NCI-H2081 (cell line): Measurements from ENCODE around the gene SC5D.

ENCODE experiments used
- DNase-seq, 2 experiments: peaks; one replicate each; lab custom pipeline; 2025; lab: John Stamatoyannopoulos, UW

The SC5D gene

DNA sequence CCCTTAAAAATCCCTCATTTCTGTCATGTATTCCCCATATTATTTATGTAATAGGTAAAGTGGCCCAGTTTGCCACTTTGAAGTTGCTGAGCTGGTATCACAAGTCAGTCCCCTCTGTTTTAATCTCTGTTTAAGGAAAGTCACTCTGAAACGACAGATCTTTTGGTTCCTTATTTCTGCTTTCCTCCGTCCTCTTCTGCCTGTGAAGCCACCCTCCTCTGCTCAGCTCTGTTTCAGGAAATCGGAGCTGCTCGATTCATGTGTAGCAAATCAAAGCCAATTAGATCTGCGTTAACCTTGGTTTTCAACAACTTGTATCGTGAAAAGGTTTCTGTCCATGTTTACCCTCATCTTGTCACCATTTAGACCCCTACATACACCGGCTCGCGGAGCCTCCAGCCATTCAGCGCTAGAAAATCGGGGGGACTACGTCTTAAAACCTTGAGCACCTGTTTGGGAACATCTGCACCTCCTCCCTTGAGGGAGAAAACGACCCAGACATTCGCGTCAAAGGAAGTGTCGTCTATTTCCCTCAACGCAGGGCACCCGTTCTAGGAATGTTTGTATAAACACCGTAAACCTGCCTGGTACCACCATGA, 576 bp upstream of the SC5D start:
- no peak for DNase-seq

DNA sequence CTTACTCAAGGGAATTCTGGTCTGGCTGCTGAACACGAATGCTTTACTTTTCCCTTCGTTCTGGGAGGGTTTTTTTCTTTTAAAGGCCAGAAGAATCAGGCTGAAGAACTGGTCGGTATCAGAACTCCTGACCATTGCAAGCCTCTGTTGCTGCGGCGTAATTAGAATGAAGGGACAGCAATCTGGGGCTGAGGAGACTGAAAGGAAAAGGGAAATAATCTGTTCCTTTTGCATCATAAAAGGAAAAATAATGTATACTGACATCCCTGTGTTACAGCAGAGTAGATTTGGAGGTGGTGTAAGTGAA, 670 bp downstream of the SC5D start:
- no peak for DNase-seq

DNA sequence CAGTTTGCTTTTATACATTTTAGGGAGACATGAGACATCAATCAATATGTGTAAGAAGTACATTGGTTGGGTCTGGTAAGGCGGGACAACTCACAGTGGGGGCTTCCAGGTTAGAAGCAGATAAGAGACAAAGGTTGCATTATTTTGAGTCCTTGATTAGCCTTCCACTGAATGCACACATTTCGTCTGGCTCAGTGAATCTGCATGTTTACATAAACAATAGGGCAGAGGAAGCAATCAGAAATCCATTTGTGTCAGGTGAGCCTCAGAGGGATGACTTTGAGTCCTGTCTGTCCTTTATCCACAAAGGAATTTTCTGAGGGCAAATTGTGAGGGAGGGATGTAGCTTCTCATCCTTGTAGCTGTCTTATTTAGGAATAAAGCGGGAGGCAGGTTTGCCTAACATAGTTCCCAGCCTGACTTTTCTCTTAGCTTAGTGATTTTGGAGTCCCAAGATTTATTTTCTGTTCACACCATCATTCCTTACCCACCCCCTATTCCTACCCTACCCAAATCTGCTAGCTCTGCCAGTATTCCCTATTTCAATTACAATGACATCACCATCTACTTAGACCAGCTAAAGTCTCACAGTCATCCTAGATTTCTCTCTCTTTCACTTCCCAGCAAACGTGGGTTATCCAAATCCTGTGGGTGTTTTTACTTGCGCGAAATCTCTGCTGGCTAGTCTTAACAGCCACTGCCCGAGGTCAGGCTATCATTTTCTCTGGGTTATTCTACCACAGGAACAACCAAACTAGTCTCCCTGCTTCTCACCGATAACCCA, 2.9 kb downstream of the SC5D start:
- peak in 1 of 2 experiments; percentile 6 for DNase-seq

GRCh38 chr11:121297872-121298271, 5.3 kb downstream of the SC5D start:
- no peak for DNase-seq

DNA sequence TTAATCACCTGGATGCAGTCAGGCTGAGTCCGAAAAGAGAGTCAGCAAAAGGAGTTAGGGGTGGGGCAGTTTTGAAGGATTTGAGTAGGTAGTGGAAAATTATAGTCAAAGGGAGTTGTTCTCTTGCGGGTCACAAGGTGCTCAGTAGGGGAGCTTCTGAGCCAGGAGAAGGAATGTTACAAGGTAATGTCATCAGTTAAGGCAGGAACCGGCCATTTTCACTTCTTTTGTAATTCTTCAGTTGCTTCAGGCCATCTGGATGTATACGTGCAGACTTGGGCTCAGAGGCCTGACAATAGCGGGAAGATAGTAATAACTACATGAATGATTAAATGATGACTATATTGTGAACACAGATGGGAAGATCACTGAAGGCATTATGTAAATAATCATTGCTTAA, 6.2 kb downstream of the SC5D start:
- DNase-seq, result no peak

- DNase-seq, result no peak
Measured at GRCh38 chr11:121299417-121299816, 6.8 kb downstream of the SC5D start.

DNA sequence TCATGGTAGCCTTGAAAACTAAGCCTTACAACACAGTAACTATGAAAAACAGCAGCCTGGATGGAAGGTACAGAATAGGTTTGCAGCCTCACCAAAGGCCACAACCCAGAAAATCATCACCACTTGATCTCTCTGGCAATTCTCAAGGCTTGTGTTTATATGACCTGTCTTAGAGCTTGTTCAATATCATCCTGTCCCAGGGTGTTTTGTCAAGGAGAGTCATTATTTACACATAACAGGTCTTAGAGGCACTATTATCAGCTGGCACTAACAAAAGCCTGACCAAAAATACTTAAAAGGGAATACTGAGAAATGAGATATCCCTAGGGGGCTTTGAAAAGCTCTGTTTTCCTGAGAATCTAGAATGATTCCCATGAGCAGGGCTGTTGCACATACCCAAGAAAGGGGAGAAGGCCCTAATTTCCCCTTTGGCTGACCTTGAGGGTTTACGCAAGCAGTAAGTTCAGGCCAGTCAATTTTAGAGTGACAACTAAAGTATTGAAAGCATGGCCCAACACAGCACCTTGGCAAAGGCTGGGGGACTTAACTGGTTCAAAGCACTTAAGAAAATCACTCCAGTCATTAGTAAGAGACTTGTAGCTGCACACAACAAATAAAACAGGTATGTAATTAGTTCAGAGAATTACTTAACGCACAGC, 7.9 kb downstream of the SC5D start:
- DNase-seq, result peak in 1 of 2 experiments; percentile 8

GRCh38 chr11:121300972-121301699, 8.6 kb downstream of the SC5D start:
- no peak for DNase-seq

- DNase-seq, result no peak
Measured at GRCh38 chr11:121304759-121305158, 12.2 kb downstream of the SC5D start.

DNA sequence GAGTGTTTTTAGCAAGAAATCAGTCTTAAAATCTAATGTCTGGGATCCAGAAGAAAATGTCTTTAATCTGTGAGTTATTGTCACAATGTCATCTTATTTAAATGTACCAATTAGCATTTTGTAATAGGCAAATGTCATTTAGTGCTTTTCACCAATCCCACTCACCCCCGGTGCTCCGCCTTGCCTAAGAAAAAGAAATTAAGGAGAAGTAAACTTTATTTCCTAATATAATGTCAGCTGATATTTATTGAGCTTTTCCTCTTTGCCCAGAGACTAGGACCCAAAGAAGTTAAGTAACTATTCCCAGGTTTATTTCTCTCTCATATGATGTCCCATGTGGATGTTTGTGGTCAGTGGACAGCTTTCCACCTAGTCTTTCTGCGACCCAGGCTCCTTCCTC, 16.2 kb downstream of the SC5D start:
- no peak for DNase-seq

DNA sequence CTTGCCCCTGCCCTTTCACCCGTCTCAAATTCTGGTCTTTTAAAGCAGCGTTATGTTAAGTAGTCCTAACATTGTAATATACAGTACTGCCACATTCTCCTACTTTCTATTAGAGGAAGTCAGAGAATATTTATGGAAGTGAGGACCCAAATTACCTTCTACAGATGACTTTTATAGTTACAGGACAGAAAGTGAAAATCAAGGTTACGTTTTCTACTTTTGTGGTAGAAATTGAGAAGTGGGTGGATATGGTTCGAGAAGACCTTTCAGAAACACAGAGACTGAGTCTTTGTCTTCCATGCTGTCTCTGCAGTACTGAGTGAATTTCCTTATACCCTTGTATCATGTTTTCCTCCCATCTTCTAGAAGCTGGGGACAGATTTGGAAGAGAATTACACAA, 17.1 kb downstream of the SC5D start:
- DNase-seq, result no peak

GRCh38 chr11:121310908-121311307, 18.3 kb downstream of the SC5D start:
- DNase-seq, result no peak

GRCh38 chr11:121311373-121311772, 18.8 kb downstream of the SC5D start:
- DNase-seq, result no peak

- no peak for DNase-seq
Measured at GRCh38 chr11:121312483-121312882, 19.9 kb downstream of the SC5D start.

GRCh38 chr11:121318848-121319834, 26.6 kb downstream of the SC5D start:
- peak; percentile 57 to 58 for DNase-seq

GRCh38 chr11:121321614-121322243, 29.2 kb downstream of the SC5D start:
- DNase-seq, result peak; percentile 10 to 32

GRCh38 chr11:121323046-121323607, 30.6 kb downstream of the SC5D start:
- no peak for DNase-seq

- no peak for DNase-seq
Measured at GRCh38 chr11:121326230-121326629, 33.7 kb downstream of the SC5D start.

DNA sequence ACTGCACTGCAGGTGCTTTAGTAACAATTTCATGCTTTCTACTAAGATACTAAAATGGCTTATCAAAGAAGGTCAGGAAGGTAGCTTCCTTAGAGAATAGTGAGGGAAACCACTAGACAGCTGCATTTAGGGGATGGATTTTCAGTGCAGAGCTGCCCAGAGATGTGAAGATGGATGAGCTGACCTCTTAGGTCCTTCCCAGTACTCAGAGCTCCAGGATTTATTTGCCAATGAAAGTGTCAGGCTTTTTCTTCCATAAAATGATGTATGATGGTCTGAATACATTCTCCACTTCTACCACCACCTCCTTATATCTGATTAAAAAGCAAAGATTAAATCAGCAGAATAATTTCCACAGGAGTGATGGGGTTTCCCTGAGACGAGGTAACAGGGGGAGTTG, 35.0 kb downstream of the SC5D start:
- DNase-seq, result no peak

- DNase-seq, result no peak
Measured at GRCh38 chr11:121328176-121328966, 35.8 kb downstream of the SC5D start.
